Measurements from ENCODE around the gene IQSEC1. TPM values are rescaled to one million over a fixed set of nuclear protein-coding genes. Genes with fewer than 3 reads are reported as not detected.

IQSEC1 gene
- polyA plus RNA-seq, 2 of the 4 experiments (the other 2 are of a cell fraction) = 3.7 to 10.7 TPM

DNA sequence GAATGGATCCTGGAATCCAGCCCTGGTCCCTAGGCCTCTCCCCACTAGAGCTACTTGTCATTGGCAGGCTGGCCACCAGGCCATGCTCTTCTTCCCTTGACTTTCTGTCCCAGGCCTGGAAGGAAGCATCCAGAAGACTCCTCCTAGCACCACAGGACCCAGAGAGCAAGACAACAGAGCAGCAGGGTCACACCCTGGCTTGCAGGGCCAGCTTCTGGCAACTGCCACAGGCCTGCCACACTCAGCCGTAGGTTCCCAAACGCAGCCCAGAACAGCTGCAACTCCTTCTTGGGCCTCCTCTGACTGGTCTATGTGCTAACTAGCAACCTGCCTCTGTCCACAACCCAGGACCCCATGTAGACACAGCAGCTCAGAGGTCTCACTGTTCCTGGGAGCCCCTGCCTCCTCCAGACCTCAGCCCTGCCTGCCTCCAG is 195.1 kb downstream of the IQSEC1 start:
- WGBS (ENCODE audit: missing lambda C conversion rate) = 83% methylated on average over 2 of the region's 2 CpGs
- no peaks in the 10 kb centered on the region for H3K9me3 ChIP-seq
- H3K27ac ChIP-seq = no peak overlapping the region
- TF ChIP-seq EHF (CRISPR knock-in tag; IDR thresholded peaks at IDR 0.05) (no peak), KDM1A (IDR thresholded peaks at IDR 0.05; ENCODE audit: low read depth) (no peak), POLR2A (IDR thresholded peaks at IDR 0.05; ENCODE audit: low read length) (no peak), ZNF302 (CRISPR knock-in tag; IDR thresholded peaks at IDR 0.05) (no peak), FOSB (CRISPR knock-in tag; IDR thresholded peaks at IDR 0.05) (no peak), SREBF2 (IDR thresholded peaks at IDR 0.05) (no peak), TFCP2L1 (CRISPR knock-in tag; IDR thresholded peaks at IDR 0.05) (no peak), HOXB5 (CRISPR knock-in tag; IDR thresholded peaks at IDR 0.05) (no peak), BHLHE40 (IDR thresholded peaks at IDR 0.05; ENCODE audit: low read depth, low read length) (no peak), RNF2 (IDR thresholded peaks at IDR 0.05; ENCODE audit: borderline replicate concordance, low read depth) (no peak), MAZ (IDR thresholded peaks at IDR 0.05; ENCODE audit: borderline replicate concordance, low read depth, low read length) (no peak), NPAS2 (CRISPR knock-in tag; IDR thresholded peaks at IDR 0.05; ENCODE audit: borderline replicate concordance) (no peak), TP53 (CRISPR knock-in tag; IDR thresholded peaks at IDR 0.05) (no peak)
- TF ChIP-seq, protein P1, sequence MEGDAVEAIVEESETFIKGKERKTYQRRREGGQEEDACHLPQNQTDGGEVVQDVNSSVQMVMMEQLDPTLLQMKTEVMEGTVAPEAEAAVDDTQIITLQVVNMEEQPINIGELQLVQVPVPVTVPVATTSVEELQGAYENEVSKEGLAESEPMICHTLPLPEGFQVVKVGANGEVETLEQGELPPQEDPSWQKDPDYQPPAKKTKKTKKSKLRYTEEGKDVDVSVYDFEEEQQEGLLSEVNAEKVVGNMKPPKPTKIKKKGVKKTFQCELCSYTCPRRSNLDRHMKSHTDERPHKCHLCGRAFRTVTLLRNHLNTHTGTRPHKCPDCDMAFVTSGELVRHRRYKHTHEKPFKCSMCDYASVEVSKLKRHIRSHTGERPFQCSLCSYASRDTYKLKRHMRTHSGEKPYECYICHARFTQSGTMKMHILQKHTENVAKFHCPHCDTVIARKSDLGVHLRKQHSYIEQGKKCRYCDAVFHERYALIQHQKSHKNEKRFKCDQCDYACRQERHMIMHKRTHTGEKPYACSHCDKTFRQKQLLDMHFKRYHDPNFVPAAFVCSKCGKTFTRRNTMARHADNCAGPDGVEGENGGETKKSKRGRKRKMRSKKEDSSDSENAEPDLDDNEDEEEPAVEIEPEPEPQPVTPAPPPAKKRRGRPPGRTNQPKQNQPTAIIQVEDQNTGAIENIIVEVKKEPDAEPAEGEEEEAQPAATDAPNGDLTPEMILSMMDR (IDR thresholded peaks at IDR 0.05) = no peak
- TF ChIP-seq, protein P2, sequence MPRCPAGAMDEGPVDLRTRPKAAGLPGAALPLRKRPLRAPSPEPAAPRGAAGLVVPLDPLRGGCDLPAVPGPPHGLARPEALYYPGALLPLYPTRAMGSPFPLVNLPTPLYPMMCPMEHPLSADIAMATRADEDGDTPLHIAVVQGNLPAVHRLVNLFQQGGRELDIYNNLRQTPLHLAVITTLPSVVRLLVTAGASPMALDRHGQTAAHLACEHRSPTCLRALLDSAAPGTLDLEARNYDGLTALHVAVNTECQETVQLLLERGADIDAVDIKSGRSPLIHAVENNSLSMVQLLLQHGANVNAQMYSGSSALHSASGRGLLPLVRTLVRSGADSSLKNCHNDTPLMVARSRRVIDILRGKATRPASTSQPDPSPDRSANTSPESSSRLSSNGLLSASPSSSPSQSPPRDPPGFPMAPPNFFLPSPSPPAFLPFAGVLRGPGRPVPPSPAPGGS (IDR thresholded peaks at IDR 0.05) = no peak
- 0 out of 3 replicates have a peak, but pooled peaks cover 3% of the 10 kb centered on the region for H3K4me1 ChIP-seq
- H3K4me3 ChIP-seq = no peak overlapping the region
- CTCF ChIA-PET = interaction anchor here (0.6 to 10.6 kb wide), 6 partner anchors 9 to 407 kb away, joined by 3 to 90 read pairs (median 4); no protein-coding TSS in a partner anchor
- FAIRE-seq (no peak), ATAC-seq (peak; percentile 8 to 12; a peak in 1 of 6 replicates), DNase-seq (ENCODE audit: low read depth in 1 of 2, low spot score in 1 of 2) (no peak)
- H3K4me2 ChIP-seq = no peak overlapping the region
- POLR2A ChIA-PET = no interaction called here

DNA sequence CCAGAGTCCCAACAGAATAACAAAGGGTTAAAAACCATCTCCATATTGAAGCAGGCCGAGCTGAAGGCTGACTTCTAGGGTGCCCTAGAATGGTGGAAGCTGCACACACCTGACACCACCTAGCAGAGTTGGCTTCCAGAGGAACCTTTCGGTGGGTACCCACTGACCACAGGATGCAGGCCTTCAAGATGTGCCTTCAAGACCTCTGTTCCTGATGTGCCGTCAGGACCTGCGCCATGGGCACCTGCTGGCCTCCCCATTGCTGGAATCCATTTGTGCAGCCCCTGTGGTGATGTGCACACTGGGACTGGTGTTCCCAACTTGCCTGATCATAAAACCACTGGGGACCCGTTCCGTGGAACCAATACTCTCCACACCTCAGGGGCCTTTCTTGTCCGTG is 196.2 kb downstream of the IQSEC1 start:
- Histone ChIP-seq H3K4me3 (no peak overlapping the region), H3K9me3 (no peaks in the 10 kb centered on the region), H3K27ac (no peak overlapping the region), H3K4me1 (0 out of 3 replicates have a peak, but pooled peaks cover 3% of the 10 kb centered on the region), H3K4me2 (no peak overlapping the region)
- 87% methylated on average over 7 of the region's 7 CpGs for WGBS (ENCODE audit: missing lambda C conversion rate)
- no peak for TF ChIP-seq FOSB (CRISPR knock-in tag; IDR thresholded peaks at IDR 0.05)
- no peak for TF ChIP-seq MYC (IDR thresholded peaks at IDR 0.05; ENCODE audit: borderline replicate concordance, low read length)
- TF ChIP-seq GATA3 (IDR thresholded peaks at IDR 0.05; ENCODE audit: borderline replicate concordance) = no peak
- TF ChIP-seq NFE2L2 (conservative IDR thresholded peaks at IDR 0.05; ENCODE audit: low read length) = no peak
- no peak for TF ChIP-seq EP300 (IDR thresholded peaks at IDR 0.05)
- no peak for TF ChIP-seq TFCP2L1 (CRISPR knock-in tag; IDR thresholded peaks at IDR 0.05)
- TF ChIP-seq HOXB5 (CRISPR knock-in tag; IDR thresholded peaks at IDR 0.05) = no peak
- TF ChIP-seq JUN (IDR thresholded peaks at IDR 0.05) = no peak
- TF ChIP-seq, protein P3, sequence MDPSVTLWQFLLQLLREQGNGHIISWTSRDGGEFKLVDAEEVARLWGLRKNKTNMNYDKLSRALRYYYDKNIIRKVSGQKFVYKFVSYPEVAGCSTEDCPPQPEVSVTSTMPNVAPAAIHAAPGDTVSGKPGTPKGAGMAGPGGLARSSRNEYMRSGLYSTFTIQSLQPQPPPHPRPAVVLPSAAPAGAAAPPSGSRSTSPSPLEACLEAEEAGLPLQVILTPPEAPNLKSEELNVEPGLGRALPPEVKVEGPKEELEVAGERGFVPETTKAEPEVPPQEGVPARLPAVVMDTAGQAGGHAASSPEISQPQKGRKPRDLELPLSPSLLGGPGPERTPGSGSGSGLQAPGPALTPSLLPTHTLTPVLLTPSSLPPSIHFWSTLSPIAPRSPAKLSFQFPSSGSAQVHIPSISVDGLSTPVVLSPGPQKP (IDR thresholded peaks at IDR 0.05; ENCODE audit: low read depth, low read length) = no peak
- TF ChIP-seq, protein P4, sequence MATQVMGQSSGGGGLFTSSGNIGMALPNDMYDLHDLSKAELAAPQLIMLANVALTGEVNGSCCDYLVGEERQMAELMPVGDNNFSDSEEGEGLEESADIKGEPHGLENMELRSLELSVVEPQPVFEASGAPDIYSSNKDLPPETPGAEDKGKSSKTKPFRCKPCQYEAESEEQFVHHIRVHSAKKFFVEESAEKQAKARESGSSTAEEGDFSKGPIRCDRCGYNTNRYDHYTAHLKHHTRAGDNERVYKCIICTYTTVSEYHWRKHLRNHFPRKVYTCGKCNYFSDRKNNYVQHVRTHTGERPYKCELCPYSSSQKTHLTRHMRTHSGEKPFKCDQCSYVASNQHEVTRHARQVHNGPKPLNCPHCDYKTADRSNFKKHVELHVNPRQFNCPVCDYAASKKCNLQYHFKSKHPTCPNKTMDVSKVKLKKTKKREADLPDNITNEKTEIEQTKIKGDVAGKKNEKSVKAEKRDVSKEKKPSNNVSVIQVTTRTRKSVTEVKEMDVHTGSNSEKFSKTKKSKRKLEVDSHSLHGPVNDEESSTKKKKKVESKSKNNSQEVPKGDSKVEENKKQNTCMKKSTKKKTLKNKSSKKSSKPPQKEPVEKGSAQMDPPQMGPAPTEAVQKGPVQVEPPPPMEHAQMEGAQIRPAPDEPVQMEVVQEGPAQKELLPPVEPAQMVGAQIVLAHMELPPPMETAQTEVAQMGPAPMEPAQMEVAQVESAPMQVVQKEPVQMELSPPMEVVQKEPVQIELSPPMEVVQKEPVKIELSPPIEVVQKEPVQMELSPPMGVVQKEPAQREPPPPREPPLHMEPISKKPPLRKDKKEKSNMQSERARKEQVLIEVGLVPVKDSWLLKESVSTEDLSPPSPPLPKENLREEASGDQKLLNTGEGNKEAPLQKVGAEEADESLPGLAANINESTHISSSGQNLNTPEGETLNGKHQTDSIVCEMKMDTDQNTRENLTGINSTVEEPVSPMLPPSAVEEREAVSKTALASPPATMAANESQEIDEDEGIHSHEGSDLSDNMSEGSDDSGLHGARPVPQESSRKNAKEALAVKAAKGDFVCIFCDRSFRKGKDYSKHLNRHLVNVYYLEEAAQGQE (IDR thresholded peaks at IDR 0.05) = no peak
- FAIRE-seq = no peak
- DNase-seq (ENCODE audit: low read depth in 1 of 2, low spot score in 1 of 2) = no peak
- ChIA-PET CTCF (interaction anchor here (1.1 to 10.6 kb wide), 3 partner anchors 9 to 35 kb away, joined by 4 to 90 read pairs (median 11); partner anchors contain the start of gene RPL32), POLR2A (no interaction called here)
- ATAC-seq = no peak

Measured in A549 (cell line).